ENCODE results near the gene YWHAG.

- TF ChIP-seq, protein P1, sequence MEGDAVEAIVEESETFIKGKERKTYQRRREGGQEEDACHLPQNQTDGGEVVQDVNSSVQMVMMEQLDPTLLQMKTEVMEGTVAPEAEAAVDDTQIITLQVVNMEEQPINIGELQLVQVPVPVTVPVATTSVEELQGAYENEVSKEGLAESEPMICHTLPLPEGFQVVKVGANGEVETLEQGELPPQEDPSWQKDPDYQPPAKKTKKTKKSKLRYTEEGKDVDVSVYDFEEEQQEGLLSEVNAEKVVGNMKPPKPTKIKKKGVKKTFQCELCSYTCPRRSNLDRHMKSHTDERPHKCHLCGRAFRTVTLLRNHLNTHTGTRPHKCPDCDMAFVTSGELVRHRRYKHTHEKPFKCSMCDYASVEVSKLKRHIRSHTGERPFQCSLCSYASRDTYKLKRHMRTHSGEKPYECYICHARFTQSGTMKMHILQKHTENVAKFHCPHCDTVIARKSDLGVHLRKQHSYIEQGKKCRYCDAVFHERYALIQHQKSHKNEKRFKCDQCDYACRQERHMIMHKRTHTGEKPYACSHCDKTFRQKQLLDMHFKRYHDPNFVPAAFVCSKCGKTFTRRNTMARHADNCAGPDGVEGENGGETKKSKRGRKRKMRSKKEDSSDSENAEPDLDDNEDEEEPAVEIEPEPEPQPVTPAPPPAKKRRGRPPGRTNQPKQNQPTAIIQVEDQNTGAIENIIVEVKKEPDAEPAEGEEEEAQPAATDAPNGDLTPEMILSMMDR (conservative IDR thresholded peaks at IDR 0.05; ENCODE audit: low read depth in 2 of 2): no peak
- TF ChIP-seq EZH2phosphoT487 (IDR thresholded peaks at IDR 0.05; ENCODE audit: unreplicated experiment) (no peak), EZH2 (IDR thresholded peaks at IDR 0.05; ENCODE audit: low read depth, unreplicated experiment) (no peak), POLR2AphosphoS5 (IDR thresholded peaks at IDR 0.05; ENCODE audit: low read depth) (no peak)
- TF ChIP-seq, protein P2, sequence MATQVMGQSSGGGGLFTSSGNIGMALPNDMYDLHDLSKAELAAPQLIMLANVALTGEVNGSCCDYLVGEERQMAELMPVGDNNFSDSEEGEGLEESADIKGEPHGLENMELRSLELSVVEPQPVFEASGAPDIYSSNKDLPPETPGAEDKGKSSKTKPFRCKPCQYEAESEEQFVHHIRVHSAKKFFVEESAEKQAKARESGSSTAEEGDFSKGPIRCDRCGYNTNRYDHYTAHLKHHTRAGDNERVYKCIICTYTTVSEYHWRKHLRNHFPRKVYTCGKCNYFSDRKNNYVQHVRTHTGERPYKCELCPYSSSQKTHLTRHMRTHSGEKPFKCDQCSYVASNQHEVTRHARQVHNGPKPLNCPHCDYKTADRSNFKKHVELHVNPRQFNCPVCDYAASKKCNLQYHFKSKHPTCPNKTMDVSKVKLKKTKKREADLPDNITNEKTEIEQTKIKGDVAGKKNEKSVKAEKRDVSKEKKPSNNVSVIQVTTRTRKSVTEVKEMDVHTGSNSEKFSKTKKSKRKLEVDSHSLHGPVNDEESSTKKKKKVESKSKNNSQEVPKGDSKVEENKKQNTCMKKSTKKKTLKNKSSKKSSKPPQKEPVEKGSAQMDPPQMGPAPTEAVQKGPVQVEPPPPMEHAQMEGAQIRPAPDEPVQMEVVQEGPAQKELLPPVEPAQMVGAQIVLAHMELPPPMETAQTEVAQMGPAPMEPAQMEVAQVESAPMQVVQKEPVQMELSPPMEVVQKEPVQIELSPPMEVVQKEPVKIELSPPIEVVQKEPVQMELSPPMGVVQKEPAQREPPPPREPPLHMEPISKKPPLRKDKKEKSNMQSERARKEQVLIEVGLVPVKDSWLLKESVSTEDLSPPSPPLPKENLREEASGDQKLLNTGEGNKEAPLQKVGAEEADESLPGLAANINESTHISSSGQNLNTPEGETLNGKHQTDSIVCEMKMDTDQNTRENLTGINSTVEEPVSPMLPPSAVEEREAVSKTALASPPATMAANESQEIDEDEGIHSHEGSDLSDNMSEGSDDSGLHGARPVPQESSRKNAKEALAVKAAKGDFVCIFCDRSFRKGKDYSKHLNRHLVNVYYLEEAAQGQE (IDR thresholded peaks at IDR 0.05; ENCODE audit: unreplicated experiment): no peak
Observed at GRCh38 chr7:76395965-76396726, 37.4 kb upstream of the YWHAG start.
